ENCODE measurements around the gene RALGPS1.

The RALGPS1 gene

GRCh38 chr9:126906091-126906490, 8.5 kb upstream of the RALGPS1 start:
- DNase-seq: no peak

- no peak for DNase-seq
Measured at GRCh38 chr9:126907058-126907457, 7.5 kb upstream of the RALGPS1 start.

GRCh38 chr9:126915281-126915816, 767 bp downstream of the RALGPS1 start:
- DNase-seq: no peak

- no peak for DNase-seq
Measured at GRCh38 chr9:126915846-126916543, 1.4 kb downstream of the RALGPS1 start.

- DNase-seq: peak in 1 of 2 experiments; percentile 3
Measured at GRCh38 chr9:126916909-126917308, 2.3 kb downstream of the RALGPS1 start.

- DNase-seq: no peak
Measured at GRCh38 chr9:126919193-126919592, 4.6 kb downstream of the RALGPS1 start.

- DNase-seq: no peak
Measured at GRCh38 chr9:126925876-126926275, 11.3 kb downstream of the RALGPS1 start.

GRCh38 chr9:126926364-126926763, 11.8 kb downstream of the RALGPS1 start:
- no peak for DNase-seq

- no peak for DNase-seq
Measured at GRCh38 chr9:126927419-126927818, 12.8 kb downstream of the RALGPS1 start.

- DNase-seq: no peak
Measured at GRCh38 chr9:126932871-126933321, 18.3 kb downstream of the RALGPS1 start.

- DNase-seq: no peak
Measured at GRCh38 chr9:126933334-126933980, 18.9 kb downstream of the RALGPS1 start.

GRCh38 chr9:126934441-126934840, 19.9 kb downstream of the RALGPS1 start:
- DNase-seq: no peak

GRCh38 chr9:126935630-126936029, 21.0 kb downstream of the RALGPS1 start:
- DNase-seq: no peak

GRCh38 chr9:126937444-126937843, 22.9 kb downstream of the RALGPS1 start:
- DNase-seq: no peak

- DNase-seq: no peak
Measured at GRCh38 chr9:126938327-126938726, 23.7 kb downstream of the RALGPS1 start.

- DNase-seq: no peak
Measured at GRCh38 chr9:126939821-126940221, 25.2 kb downstream of the RALGPS1 start.

GRCh38 chr9:126942399-126942798, 27.8 kb downstream of the RALGPS1 start:
- DNase-seq: no peak

- peak; percentile 18 to 35 for DNase-seq
Measured at GRCh38 chr9:126945682-126946081, 31.1 kb downstream of the RALGPS1 start.

GRCh38 chr9:126947529-126947928, 32.9 kb downstream of the RALGPS1 start:
- DNase-seq: no peak

GRCh38 chr9:126952205-126952977, 37.8 kb downstream of the RALGPS1 start:
- no peak for DNase-seq

- no peak for DNase-seq
Measured at GRCh38 chr9:126953041-126953809, 38.6 kb downstream of the RALGPS1 start.

- DNase-seq: no peak
Measured at GRCh38 chr9:126955811-126956210, 41.2 kb downstream of the RALGPS1 start.
